Fibroblast of lung (primary cell): ENCODE data around the gene SMC6. TPM values are rescaled to one million over a fixed set of nuclear protein-coding genes. Genes with fewer than 3 reads are reported as not detected.

Experiments
- DNase-seq, 2 donors: peaks; one replicate each; pipeline versions ENCODE4 v3.0.0 to v3.0.0-alpha.2; 2010; ENCODE audit warnings: low read depth in 2 of 2
- H2AFZ ChIP-seq: 2 replicates; pipeline ENCODE4 v1.5.1; 2012; ENCODE audit warnings: low read length, control low read depth, inconsistent platforms
- H3K27ac ChIP-seq: 2 replicates; pipeline ENCODE4 v1.5.1; 2011; ENCODE audit warnings: low read length, control low read depth; ENCODE audit not compliant: insufficient read depth
- H3K27me3 ChIP-seq: 2 replicates; pipeline ENCODE4 v1.5.1; 2011; ENCODE audit warnings: mild to moderate bottlenecking, low read length; ENCODE audit not compliant: control insufficient read depth, insufficient read depth
- H3K36me3 ChIP-seq: 2 replicates; pipeline ENCODE4 v1.5.1; 2011; ENCODE audit warnings: low read length; ENCODE audit not compliant: control insufficient read depth, insufficient read depth
- H3K4me1 ChIP-seq: 2 replicates; pipeline ENCODE4 v1.5.1; 2011; ENCODE audit warnings: low read length; ENCODE audit not compliant: control insufficient read depth, insufficient read depth; ENCODE audit errors: extremely low read depth
- H3K4me2 ChIP-seq: 2 replicates; pipeline ENCODE4 v1.5.1; 2011; ENCODE audit warnings: low read length, control low read depth; ENCODE audit not compliant: insufficient read depth; ENCODE audit errors: extremely low read depth
- H3K4me3 ChIP-seq, 4 experiments: fragments of 200-600 bp in 1 of 4; sonication (generic) in 1 of 4; replicated peaks in 1 of 4; 2 replicates each; pipeline ENCODE4 v1.5.1; 2011 to 2016; ENCODE audit warnings: low read length in 4 of 4, low read depth in 3 of 4, mild to moderate bottlenecking in 3 of 4, control low read depth in 2 of 4, inconsistent platforms in 1 of 4, mixed read lengths in 1 of 4; ENCODE audit not compliant: insufficient read depth in 1 of 4; ENCODE audit errors: control extremely low read depth in 1 of 4
- H3K79me2 ChIP-seq: 2 replicates; pipeline ENCODE4 v1.5.1; 2012; ENCODE audit warnings: mild to moderate bottlenecking, low read length, inconsistent platforms; ENCODE audit not compliant: control insufficient read depth, insufficient read depth
- H3K9ac ChIP-seq: 2 replicates; pipeline ENCODE4 v1.5.1; 2011; ENCODE audit warnings: mild to moderate bottlenecking, low read length, control low read depth; ENCODE audit not compliant: insufficient read depth
- H3K9me3 ChIP-seq: 2 replicates; pipeline ENCODE4 v1.5.1; 2012; ENCODE audit warnings: low read depth, low read length; ENCODE audit not compliant: control insufficient read depth, insufficient read depth
- H4K20me1 ChIP-seq: 2 replicates; pipeline ENCODE4 v1.5.1; 2011; ENCODE audit warnings: low read length; ENCODE audit not compliant: control insufficient read depth, insufficient read depth; ENCODE audit errors: extremely low read depth
- EZH2 ChIP-seq: IDR thresholded peaks from 2 replicates; pipeline ENCODE4 v1.5.1; 2012; ENCODE audit warnings: low read length, control low read depth, mild to moderate bottlenecking; ENCODE audit errors: missing control alignments
- polyA plus RNA-seq, 2 donors: library from polyadenylated mRNA; depleted of rRNA in 1 of 2; stranded (reverse) in 1 of 2; unstranded in 1 of 2; fragments of >200 nt; gene quantifications; 2 replicates each; pipeline ENCODE4 v1.2.1, GENCODE V29; 2011 to 2012; ENCODE audit warnings: missing spikeins in 1 of 2
- total RNA-seq: library from RNA; depleted of rRNA; stranded (reverse); fragments of >200 nt; gene quantifications from 2 replicates; pipeline ENCODE4 v1.2.1, GENCODE V29; 2014
- TF ChIP-seq, protein P1 (sequence below), 2 donors: IDR thresholded peaks in 1 of 2; conservative IDR thresholded peaks in 1 of 2; 1 replicate in 1 of 2; 2 replicates in 1 of 2; pipeline ENCODE4 v1.5.1; 2011 to 2012; ENCODE audit warnings: low read length in 2 of 2, control low read depth in 1 of 2, inconsistent platforms in 1 of 2, low read depth in 1 of 2, mild to moderate bottlenecking in 1 of 2

Gene SMC6
- total and polyA plus RNA-seq, 2 donors (not counting 1 experiment from before 2014, with no cell fraction given), result 17.9 to 22.8 TPM

DNA sequence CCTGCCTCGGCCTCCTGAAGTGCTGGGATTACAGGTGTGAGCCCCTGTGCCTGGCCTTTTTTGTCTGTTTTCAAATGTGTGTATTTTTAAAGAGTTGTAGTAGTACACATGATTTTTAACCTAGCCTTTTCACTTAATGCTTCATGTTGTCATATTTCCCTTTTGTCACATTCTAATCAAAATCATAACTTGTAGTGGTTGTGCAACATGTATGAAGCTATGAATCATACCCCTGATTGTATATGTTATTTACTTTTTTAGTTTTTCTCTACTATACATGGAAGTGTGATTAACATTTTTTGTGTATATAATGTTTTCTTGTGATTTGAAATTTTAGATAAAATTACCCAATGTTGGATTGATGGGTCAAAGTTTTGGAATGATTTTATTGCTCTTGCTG is 8.8 kb upstream of the SMC6 start:
- Histone ChIP-seq H2AFZ (no peak overlapping the region), H3K4me2 (no peak overlapping the region), H4K20me1 (no peaks in the 10 kb centered on the region), H3K79me2 (peaks cover 24% of the 10 kb centered on the region), H3K9ac (no peak overlapping the region), H3K4me1 (no peaks in the 10 kb centered on the region), H3K27me3 (no peaks in the 10 kb centered on the region), H3K36me3 (no peaks in the 10 kb centered on the region), H3K27ac (no peak overlapping the region), H3K9me3 (no peaks in the 10 kb centered on the region), H3K4me3 (no peak overlapping the region)
- TF ChIP-seq, protein P1, sequence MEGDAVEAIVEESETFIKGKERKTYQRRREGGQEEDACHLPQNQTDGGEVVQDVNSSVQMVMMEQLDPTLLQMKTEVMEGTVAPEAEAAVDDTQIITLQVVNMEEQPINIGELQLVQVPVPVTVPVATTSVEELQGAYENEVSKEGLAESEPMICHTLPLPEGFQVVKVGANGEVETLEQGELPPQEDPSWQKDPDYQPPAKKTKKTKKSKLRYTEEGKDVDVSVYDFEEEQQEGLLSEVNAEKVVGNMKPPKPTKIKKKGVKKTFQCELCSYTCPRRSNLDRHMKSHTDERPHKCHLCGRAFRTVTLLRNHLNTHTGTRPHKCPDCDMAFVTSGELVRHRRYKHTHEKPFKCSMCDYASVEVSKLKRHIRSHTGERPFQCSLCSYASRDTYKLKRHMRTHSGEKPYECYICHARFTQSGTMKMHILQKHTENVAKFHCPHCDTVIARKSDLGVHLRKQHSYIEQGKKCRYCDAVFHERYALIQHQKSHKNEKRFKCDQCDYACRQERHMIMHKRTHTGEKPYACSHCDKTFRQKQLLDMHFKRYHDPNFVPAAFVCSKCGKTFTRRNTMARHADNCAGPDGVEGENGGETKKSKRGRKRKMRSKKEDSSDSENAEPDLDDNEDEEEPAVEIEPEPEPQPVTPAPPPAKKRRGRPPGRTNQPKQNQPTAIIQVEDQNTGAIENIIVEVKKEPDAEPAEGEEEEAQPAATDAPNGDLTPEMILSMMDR (conservative IDR thresholded peaks at IDR 0.05 in 1 of 2, IDR thresholded peaks at IDR 0.05 in 1 of 2; ENCODE audit: low read depth in 1 of 2, low read length in 2 of 2), result no peak
- peak in 1 of 2 donors; percentile 34 for DNase-seq

DNA sequence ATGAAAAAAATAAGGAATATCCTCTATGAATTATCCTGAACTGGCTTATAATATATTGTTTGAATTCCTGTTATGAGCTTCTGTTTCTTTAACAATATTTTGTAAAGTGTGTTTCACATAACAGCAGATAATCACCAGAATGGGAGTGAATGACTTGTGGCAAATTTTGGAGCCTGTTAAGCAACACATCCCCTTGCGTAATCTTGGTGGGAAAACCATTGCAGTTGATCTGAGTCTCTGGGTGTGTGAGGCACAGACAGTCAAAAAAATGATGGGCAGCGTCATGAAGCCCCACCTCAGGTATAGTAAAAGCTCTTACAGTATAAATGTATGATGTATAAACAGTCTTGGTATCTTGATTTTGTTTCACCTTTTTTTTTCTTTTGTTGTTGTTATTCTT is 6.2 kb upstream of the SMC6 start:
- Histone ChIP-seq H3K27me3 (no peaks in the 10 kb centered on the region), H3K9me3 (no peaks in the 10 kb centered on the region), H3K27ac (no peak overlapping the region), H3K4me1 (peaks cover 6% of the 10 kb centered on the region), H4K20me1 (no peaks in the 10 kb centered on the region), H3K79me2 (peaks cover 49% of the 10 kb centered on the region), H3K36me3 (no peaks in the 10 kb centered on the region), H3K9ac (no peak overlapping the region), H3K4me3 (no peak overlapping the region), H2AFZ (no peak overlapping the region), H3K4me2 (no peak overlapping the region)
- no peak for TF ChIP-seq EZH2
- TF ChIP-seq, protein P1 (conservative IDR thresholded peaks at IDR 0.05 in 1 of 2, IDR thresholded peaks at IDR 0.05 in 1 of 2; ENCODE audit: low read depth in 1 of 2, low read length in 2 of 2), result no peak
- peak in 1 of 2 donors; percentile 60 for DNase-seq

DNA sequence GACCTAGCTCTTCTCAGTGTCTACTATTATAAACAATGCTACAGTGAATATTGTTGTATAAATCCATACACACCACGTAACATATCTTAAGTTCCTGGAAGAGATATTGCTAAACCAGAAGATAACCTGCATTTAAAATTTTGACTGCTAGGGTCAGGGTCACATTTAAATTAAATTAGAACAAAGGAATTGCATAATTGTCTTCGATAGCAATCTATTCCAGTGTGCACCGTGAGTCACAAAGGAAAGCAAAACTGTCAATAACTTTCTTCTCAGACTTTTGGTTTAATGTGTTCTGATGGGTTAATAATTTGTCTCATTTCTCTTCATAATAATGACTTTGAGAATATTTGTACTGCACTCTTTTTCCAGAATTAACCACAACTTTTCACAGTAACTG is 4.5 kb upstream of the SMC6 start:
- Histone ChIP-seq H3K4me2 (no peak overlapping the region), H3K27me3 (no peaks in the 10 kb centered on the region), H3K4me3 (no peak overlapping the region), H3K9ac (no peak overlapping the region), H4K20me1 (no peaks in the 10 kb centered on the region), H3K27ac (no peak overlapping the region), H3K36me3 (no peaks in the 10 kb centered on the region), H3K9me3 (no peaks in the 10 kb centered on the region), H3K4me1 (peaks cover 6% of the 10 kb centered on the region), H2AFZ (no peak overlapping the region), H3K79me2 (peaks cover 60% of the 10 kb centered on the region)
- no peak for DNase-seq
- no peak for TF ChIP-seq EZH2
- TF ChIP-seq, protein P1 (conservative IDR thresholded peaks at IDR 0.05 in 1 of 2, IDR thresholded peaks at IDR 0.05 in 1 of 2; ENCODE audit: low read depth in 1 of 2, low read length in 2 of 2), result no peak
